MM.1S (cell line): ENCODE results near the gene DBNL.

ENCODE experiments used
- CTCF ChIP-seq: fragments of 300-600 bp; sonication (generic); IDR thresholded peaks from 2 replicates; pipeline ENCODE4 v1.5.1; 2016; ENCODE audit warnings: antibody characterized with exemption, low read length, mixed read lengths
- EZH2 ChIP-seq: fragments of 300-600 bp; sonication (generic); optimal IDR thresholded peaks from 2 replicates; pipeline ENCODE3; 2017; ENCODE audit warnings: low read depth, mild to moderate bottlenecking, antibody characterized with exemption, low read length, mixed read lengths

GRCh38 chr7:44061645-44062179, 17.2 kb downstream of the DBNL start:
- no peak for TF ChIP-seq CTCF
- no peak for TF ChIP-seq EZH2
